HG02588 (cell line): Measurements from ENCODE around the gene RPH3AL.
"Not testable (repeated sequence)": the region's sequence is repeated elsewhere in the genome, so short reads cannot be mapped to it uniquely, and the experiment has no call there.

ENCODE experiments used
- ATAC-seq: cut with Tn5 transposase; IDR thresholded peaks from one replicate; pipeline ENCODE4 v1.9.1; 2021; ENCODE audit warnings: mild to moderate bottlenecking, moderate library complexity; ENCODE audit not compliant: unreplicated experiment

RPH3AL gene

GRCh38 chr17:379531-380465 is 27.2 kb upstream of the RPH3AL start:
- ATAC-seq: no peak

- ATAC-seq: no peak
Observed at GRCh38 chr17:378068-378467, 25.5 kb upstream of the RPH3AL start.

GRCh38 chr17:376936-377863 is 24.6 kb upstream of the RPH3AL start:
- ATAC-seq: no peak

- no peak for ATAC-seq
Observed at GRCh38 chr17:373613-374230, 21.1 kb upstream of the RPH3AL start.

- no peak for ATAC-seq
Observed at GRCh38 chr17:372157-373152, 19.8 kb upstream of the RPH3AL start.

- ATAC-seq: no peak
Observed at GRCh38 chr17:371583-371982, 19.0 kb upstream of the RPH3AL start.

GRCh38 chr17:367656-368055 is 15.0 kb upstream of the RPH3AL start:
- ATAC-seq: not testable (repeated sequence)

- ATAC-seq: not testable (repeated sequence)
Observed at GRCh38 chr17:366657-367615, 14.3 kb upstream of the RPH3AL start.

GRCh38 chr17:364766-365165 is 12.2 kb upstream of the RPH3AL start:
- no peak for ATAC-seq

- ATAC-seq: no peak
Observed at GRCh38 chr17:364308-364707, 11.7 kb upstream of the RPH3AL start.

- ATAC-seq: no peak
Observed at GRCh38 chr17:362721-363120, 10.1 kb upstream of the RPH3AL start.

- ATAC-seq: no peak
Observed at GRCh38 chr17:360092-360750, 7.6 kb upstream of the RPH3AL start.

- ATAC-seq: no peak
Observed at GRCh38 chr17:358491-359151, 6.0 kb upstream of the RPH3AL start.

- ATAC-seq: no peak
Observed at GRCh38 chr17:357644-358043, 5.0 kb upstream of the RPH3AL start.

- no peak for ATAC-seq
Observed at GRCh38 chr17:356671-357434, 4.2 kb upstream of the RPH3AL start.

GRCh38 chr17:354651-355556 is 2.3 kb upstream of the RPH3AL start:
- ATAC-seq: no peak
